ENCODE data around the gene TXNRD1.

DNA sequence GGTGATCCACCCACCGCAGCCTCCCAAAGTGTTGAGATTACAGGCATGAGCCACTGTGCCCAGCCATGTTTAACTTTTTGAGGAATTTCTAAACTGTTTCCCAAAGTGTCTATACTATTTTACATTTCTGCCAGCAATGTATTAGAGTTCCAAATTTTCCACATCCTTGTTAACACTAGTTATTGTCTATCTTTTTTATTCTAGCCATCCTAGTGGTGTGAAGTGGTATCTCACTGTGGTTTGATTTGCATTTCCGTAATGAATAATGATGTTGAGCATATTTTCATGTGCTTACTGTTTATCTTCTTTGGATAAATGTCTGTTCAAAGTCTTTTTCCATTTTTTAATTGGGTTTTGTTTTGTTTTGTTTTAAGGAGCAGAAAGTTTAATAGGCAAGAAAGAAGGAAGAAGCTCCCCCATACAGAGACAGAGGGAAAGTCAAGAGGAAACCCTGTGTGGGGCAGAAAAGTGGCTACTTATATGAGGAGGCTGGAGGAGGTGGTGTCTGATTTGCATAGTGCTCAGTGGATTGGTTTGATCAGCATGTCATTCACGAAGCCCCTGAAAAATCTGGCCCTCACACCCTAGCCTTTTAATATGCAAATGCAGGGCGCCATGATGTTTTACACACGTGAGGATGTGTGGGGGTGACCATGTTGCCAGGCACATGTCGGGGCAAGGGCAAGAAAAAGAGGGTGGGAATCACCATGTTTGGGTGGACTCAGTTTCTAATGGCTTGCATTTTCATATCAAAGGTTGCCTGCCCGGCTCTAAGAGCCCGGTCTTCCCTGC is 14.9 kb downstream of the TXNRD1 start:
- no peak for TF ChIP-seq POLR2A (IDR thresholded peaks at IDR 0.05)
- TF ChIP-seq, protein P1, sequence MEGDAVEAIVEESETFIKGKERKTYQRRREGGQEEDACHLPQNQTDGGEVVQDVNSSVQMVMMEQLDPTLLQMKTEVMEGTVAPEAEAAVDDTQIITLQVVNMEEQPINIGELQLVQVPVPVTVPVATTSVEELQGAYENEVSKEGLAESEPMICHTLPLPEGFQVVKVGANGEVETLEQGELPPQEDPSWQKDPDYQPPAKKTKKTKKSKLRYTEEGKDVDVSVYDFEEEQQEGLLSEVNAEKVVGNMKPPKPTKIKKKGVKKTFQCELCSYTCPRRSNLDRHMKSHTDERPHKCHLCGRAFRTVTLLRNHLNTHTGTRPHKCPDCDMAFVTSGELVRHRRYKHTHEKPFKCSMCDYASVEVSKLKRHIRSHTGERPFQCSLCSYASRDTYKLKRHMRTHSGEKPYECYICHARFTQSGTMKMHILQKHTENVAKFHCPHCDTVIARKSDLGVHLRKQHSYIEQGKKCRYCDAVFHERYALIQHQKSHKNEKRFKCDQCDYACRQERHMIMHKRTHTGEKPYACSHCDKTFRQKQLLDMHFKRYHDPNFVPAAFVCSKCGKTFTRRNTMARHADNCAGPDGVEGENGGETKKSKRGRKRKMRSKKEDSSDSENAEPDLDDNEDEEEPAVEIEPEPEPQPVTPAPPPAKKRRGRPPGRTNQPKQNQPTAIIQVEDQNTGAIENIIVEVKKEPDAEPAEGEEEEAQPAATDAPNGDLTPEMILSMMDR (IDR thresholded peaks at IDR 0.05), result no peak
- TF ChIP-seq POLR2AphosphoS5 (IDR thresholded peaks at IDR 0.05), result no peak
